GM10248 (cell line): Measurements from ENCODE around the gene THBS3.
"Not testable (repeated sequence)": the region's sequence is repeated elsewhere in the genome, so short reads cannot be mapped to it uniquely, and the experiment has no call there.

Experiments
- CTCF ChIA-PET: fragments of 300-600 bp; sonication (Branson Sonifier 250); formaldehyde crosslinking; extraction: SDS; loops from one replicate; lab custom pipeline; 2021; ENCODE audit warnings: antibody characterized with exemption; lab: Yijun Ruan, JAX
- POLR2A ChIA-PET: fragments of 350-650 bp; sonication (Branson Sonifier 250); formaldehyde crosslinking; extraction: SDS; loops from one replicate; lab custom pipeline; 2020; ENCODE audit warnings: antibody characterized with exemption; lab: Yijun Ruan, JAX
- DNase-seq: peaks from one replicate; pipeline ENCODE4 v3.0.0; 2012; ENCODE audit errors: extremely low spot score
- CTCF ChIP-seq: IDR thresholded peaks from 2 replicates; pipeline ENCODE4 v1.5.1; 2012; ENCODE audit warnings: mild to moderate bottlenecking, low read depth; ENCODE audit errors: extremely low read depth, missing control alignments, control extremely low read depth

The THBS3 gene

GRCh38 chr1:155193275-155193990 is 14.3 kb downstream of the THBS3 start:
- POLR2A ChIA-PET, result interaction anchor here (0.6 to 1.4 kb wide), 4 partner anchors 14 to 115 kb away, joined by 3 to 5 read pairs (median 3); partner anchors contain the start of gene FDPS
- CTCF ChIA-PET, result interaction anchor here (0.7 to 3.8 kb wide), 24 partner anchors 9 to 488 kb away, joined by 3 to 167 read pairs (median 4); partner anchors contain the start of genes KRTCAP2, MTX1, THBS3 and TRIM46
- DNase-seq, result peak; percentile 89
- TF ChIP-seq CTCF, result peak; percentile 99

DNA sequence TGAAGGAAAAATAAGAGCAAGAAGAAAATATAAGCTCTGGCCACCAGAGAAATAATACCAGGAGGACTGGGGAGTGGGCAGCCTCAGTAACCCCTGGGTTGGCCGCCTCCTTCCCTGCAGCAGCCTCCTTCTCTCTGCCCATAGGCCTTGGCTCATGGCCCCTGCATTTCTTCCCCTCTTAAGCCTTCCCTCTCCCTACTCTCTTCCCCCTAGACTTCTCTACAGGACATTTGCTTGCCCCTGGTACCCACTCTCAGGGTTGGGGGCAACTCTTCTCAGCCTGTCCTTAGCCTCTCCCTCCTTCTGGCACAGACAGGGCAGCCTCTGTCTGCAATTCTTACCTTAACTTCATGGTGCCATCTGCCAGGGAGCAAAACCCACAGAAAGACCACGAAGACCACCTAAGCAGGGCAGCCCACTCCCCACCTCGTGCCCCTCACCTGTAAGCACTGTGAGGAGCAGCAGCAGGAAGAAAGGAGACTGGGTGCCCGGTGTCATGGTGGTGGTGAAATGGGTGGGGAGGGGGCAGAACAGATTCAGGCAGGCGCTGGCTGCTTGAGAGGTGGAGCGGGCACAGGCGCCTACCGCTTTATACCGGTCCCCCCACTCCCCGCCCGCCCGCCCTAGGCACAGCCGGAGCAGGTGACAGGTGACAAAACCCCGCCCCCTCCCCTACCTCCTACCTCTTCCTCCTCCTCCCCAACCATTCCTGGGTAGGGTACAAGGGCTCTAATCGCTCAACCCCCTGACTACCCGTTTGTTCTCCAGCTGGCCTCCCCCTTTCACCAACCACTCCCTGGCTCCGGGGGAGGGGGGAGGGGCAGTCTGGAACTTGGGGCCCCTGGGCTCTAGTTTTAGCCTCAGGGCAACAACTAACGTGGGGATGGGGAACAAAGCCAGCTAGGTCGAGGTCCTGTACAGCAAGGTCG is 15.1 kb downstream of the THBS3 start:
- POLR2A ChIA-PET, result interaction anchor here (0.6 to 1.1 kb wide), 2 partner anchors 14 to 116 kb away, joined by 3 read pairs; partner anchors contain the start of gene FDPS
- TF ChIP-seq CTCF, result no peak
- no peak for DNase-seq
- CTCF ChIA-PET, result interaction anchor here (0.8 to 3.8 kb wide), 19 partner anchors 8 to 130 kb away, joined by 3 to 167 read pairs (median 6); partner anchors contain the start of genes KRTCAP2, MTX1, THBS3 and TRIM46

DNA sequence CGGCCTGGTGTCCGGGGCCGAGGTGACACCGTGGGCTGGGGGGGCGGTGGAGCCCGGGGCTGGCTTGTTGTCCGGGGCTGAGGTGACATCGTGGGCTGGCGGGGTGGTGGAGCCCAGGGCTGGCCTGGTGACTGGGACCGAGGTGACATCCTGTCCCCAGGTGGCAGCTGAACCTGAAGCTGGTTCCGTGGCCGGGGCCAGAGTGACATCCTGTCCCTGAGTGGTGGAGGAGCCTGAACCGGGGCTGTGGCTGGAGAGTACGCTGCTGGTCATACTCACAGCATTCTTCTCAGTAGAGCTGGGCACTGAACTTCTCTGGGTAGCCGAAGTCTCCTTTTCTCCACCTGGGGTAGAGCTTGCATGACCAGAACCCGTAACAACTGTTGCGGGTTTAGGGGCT is 15.8 kb downstream of the THBS3 start:
- DNase-seq, result no peak
- POLR2A ChIA-PET, result no interaction called here
- TF ChIP-seq CTCF, result no peak
- CTCF ChIA-PET, result interaction anchor here (1.2 to 3.8 kb wide), 4 partner anchors 14 to 107 kb away, joined by 3 to 167 read pairs (median 56); partner anchors contain the start of genes KRTCAP2, MTX1, THBS3 and TRIM46

DNA sequence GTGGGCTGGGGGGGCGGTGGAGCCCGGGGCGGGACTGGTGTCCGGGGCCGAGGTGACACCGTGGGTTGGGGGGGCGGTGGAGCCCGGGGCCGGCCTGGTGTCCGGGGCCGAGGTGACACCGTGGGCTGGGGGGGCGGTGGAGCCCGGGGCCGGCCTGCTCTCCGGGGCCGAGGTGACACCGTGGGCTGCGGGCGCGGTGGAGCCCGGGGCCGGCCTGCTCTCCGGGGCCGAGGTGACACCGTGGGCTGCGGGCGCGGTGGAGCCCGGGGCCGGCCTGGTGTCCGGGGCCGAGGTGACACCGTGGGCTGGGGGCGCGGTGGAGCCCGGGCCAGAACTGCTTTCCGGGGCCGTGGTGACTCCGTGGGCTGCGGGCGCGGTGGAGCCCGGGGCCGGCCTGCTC is 17.8 kb downstream of the THBS3 start:
- DNase-seq, POLR2A ChIA-PET, CTCF ChIA-PET: not testable (repeated sequence)

DNA sequence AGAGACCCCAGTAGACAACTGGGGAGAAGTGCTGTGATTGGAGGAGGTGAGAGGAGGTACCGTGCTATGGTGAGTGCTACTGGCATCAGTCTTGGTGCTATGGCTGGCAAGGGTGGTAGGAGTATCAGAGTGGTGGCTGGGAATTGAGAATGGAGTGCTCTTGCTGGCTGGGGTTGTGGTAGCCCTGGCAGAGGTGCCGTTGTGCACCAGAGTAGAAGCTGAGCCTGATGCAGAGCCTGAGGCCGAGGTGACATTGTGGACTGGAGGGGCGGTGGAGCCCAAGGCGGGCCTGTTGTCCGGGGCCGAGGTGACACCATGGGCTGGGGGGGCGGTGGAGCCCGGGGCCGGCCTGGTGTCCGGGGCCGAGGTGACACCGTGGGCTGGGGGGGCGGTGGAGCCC is 19.4 kb downstream of the THBS3 start:
- CTCF ChIA-PET, result interaction anchor here (0.7 kb wide), 1 partner anchor 13 kb away, joined by 4 read pairs; no protein-coding TSS in a partner anchor
- no peak for TF ChIP-seq CTCF
- no peak for DNase-seq
- POLR2A ChIA-PET, result no interaction called here

DNA sequence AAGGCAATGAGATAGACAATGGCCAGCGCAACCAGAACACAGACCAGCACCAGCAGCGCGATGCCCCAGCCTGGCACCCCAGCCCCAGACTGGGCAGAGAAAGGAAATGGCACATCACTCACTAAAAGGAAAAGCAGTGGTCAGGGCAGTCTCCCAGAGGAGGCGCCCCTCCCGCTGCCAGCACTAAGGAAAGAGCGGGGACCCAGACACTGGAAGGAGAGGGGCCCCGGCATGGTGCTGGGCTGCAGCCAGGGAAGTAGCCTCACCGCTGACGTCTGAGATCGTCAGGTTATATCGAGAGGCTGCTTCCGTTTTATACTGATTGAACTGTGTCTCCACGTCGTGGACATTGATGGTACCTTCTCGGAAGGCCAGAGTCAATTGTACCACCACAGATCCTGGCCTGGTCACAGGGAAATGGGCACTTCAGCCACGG is 20.2 kb downstream of the THBS3 start:
- CTCF ChIA-PET, result interaction anchor here (0.7 to 1.3 kb wide), 2 partner anchors 12 to 20 kb away, joined by 3 to 4 read pairs; no protein-coding TSS in a partner anchor
- DNase-seq, result no peak

More for the DNA sequence above, 20.2 kb downstream of the THBS3 start:
- POLR2A ChIA-PET, result no interaction called here
- TF ChIP-seq CTCF, result no peak
